HG03521 (cell line): ENCODE results near the gene DNAH17.

Experiments
- ATAC-seq: cut with Tn5 transposase; IDR thresholded peaks from one replicate; pipeline ENCODE4 v1.9.1; 2021; ENCODE audit warnings: mild to moderate bottlenecking, moderate library complexity; ENCODE audit not compliant: unreplicated experiment

Gene DNAH17

GRCh38 chr17:78576389-78577112 is 645 bp downstream of the DNAH17 start:
- no peak for ATAC-seq

GRCh38 chr17:78575899-78576298 is 1.3 kb downstream of the DNAH17 start:
- no peak for ATAC-seq

- ATAC-seq: no peak
Measured at GRCh38 chr17:78575340-78575739, 1.9 kb downstream of the DNAH17 start.

GRCh38 chr17:78573955-78574354 is 3.2 kb downstream of the DNAH17 start:
- ATAC-seq: no peak

- no peak for ATAC-seq
Measured at GRCh38 chr17:78572239-78573205, 4.7 kb downstream of the DNAH17 start.

- ATAC-seq: no peak
Measured at GRCh38 chr17:78571329-78571728, 5.9 kb downstream of the DNAH17 start.

GRCh38 chr17:78568494-78569115 is 8.6 kb downstream of the DNAH17 start:
- ATAC-seq: no peak

- no peak for ATAC-seq
Measured at GRCh38 chr17:78567991-78568390, 9.2 kb downstream of the DNAH17 start.

- no peak for ATAC-seq
Measured at GRCh38 chr17:78566947-78567346, 10.2 kb downstream of the DNAH17 start.

GRCh38 chr17:78563189-78564145 is 13.7 kb downstream of the DNAH17 start:
- ATAC-seq: no peak

- no peak for ATAC-seq
Measured at GRCh38 chr17:78562734-78563133, 14.5 kb downstream of the DNAH17 start.

- ATAC-seq: no peak
Measured at GRCh38 chr17:78561166-78561565, 16.0 kb downstream of the DNAH17 start.

- no peak for ATAC-seq
Measured at GRCh38 chr17:78560731-78561130, 16.5 kb downstream of the DNAH17 start.

- ATAC-seq: no peak
Measured at GRCh38 chr17:78559749-78560368, 17.3 kb downstream of the DNAH17 start.

GRCh38 chr17:78558989-78559388 is 18.2 kb downstream of the DNAH17 start:
- ATAC-seq: no peak

- no peak for ATAC-seq
Measured at GRCh38 chr17:78558181-78558850, 18.9 kb downstream of the DNAH17 start.

GRCh38 chr17:78557598-78558039 is 19.6 kb downstream of the DNAH17 start:
- no peak for ATAC-seq

- no peak for ATAC-seq
Measured at GRCh38 chr17:78556812-78557211, 20.4 kb downstream of the DNAH17 start.

- no peak for ATAC-seq
Measured at GRCh38 chr17:78555746-78556401, 21.3 kb downstream of the DNAH17 start.
